HG02870 (cell line): Measurements from ENCODE around the gene IQGAP3.

Experiments
- ATAC-seq: cut with Tn5 transposase; IDR thresholded peaks from one replicate; pipeline ENCODE4 v1.9.1; 2021; ENCODE audit warnings: mild to moderate bottlenecking, moderate library complexity; ENCODE audit not compliant: unreplicated experiment

Gene IQGAP3

DNA sequence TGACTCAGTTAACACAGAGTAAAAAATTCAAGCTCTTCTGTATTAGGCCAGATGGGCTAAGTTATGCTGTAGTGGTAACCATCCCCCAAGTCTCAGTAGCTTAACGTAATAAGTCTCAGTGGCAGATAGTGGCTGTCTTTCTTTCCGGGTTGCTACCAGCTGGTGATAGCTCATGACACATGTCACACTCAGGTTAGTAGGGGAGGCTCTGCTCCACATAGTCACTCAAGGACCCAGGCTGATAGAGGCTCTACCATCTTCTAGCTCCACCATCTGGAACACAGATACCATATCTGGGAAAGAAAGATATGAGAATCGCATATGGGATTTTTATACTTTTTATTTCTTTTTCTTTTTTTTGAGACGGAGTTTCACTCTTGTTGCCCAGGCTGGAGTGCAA is 55.5 kb downstream of the IQGAP3 start:
- no peak for ATAC-seq

DNA sequence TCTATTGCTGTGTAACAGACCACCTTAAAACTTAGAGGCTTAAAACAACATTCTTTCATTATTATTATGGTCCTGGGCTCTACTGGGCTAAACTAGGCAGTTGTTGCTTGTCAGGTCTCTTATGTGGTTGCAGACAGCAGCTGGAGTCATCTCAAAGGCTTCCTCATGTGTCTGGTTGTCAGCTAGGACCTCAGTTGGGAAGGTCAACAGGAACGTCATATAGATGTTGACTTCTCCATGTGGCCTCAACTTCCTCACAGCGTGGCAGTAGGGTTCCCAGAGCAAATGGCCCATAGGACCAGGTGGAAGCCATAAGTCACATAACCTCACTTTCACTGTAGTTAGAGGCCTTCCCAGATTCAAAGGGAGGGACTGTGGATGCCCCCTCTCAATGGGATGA is 56.4 kb downstream of the IQGAP3 start:
- ATAC-seq, result no peak

DNA sequence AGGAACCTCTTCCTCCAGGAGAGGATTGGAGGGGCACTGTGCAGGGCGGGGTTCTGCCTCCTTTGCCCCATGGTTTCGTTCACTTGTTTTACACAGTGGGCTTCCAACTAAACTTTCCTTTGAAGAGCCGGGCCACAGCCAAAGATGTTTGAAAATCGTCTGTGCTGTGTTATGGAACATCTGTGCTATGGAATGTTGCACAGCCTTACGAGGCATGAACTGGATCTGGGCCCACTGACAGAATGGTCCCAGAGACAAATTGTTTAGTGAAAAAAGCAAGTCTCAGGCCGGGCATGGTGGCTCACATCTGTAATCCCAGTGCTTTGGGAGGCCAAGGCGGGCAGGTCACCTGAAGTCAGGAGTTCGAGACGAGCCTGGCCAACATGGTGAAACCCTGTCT is 59.2 kb downstream of the IQGAP3 start:
- no peak for ATAC-seq

DNA sequence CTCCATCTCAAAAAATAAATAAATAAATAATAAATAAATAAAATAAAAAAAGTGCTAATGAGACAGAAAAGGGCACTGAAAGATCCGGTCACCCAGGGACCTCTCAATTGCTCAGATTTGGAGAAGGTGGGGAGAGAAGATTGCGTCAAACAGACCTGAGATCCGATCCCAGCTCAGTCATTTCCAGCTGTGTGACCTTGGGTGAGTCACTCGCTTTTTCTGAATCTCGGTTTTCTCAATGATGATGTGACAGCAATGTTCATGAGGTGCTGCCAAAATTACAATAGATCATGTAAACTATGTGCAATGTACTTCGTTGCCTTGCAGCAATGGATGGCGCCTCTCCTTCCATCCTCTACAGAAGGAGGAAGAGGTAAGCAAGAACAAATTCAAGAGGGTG is 60.7 kb downstream of the IQGAP3 start:
- no peak for ATAC-seq

DNA sequence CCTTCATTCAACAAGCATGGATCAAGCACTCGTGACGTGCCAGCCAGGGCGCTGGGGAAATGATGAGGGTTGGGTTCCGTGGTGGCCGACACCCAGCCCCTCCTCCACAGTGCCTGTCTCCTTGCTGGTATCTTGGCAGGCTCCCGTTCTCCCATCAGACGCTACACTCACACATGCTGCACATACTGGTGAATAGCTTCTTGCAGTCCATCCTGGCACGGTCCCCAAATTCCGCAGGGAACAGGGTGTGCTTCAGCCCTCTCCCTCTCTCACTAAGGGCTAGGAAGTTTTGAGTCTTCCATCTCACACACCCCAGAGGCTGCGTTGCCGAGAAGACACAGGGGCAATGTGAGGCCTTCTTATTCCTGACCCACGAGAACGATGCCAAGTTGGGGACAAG is 61.7 kb downstream of the IQGAP3 start:
- ATAC-seq, result no peak

DNA sequence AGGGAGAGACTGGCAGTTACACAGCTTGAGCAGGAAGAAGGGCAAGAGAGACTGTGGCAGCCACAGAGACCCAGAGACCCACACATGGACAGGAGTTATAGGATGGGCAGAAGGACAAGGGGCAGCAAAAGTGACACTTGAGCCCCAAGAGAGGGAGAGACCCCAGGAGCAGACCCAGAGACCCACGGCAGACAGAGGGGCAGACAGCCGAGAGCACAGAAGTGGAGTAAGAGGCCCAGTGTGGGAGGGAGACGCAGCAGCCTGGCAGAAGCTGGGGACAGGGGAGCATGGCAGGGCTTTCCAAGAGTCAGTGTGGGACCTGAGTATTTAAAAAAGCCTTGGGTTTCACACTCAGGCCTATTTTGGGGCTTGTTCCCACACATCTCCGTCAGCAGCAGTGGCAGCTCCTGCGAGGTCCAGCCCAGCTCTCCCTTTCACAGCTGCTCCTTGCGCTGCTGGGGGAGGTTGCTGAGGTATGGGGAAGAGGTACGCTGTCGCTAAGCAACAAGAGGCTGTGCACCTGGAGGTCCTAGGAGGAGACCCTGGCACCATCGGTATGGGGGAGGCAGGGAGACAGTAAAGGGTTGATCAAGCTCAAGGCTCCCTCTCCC is 62.8 kb downstream of the IQGAP3 start:
- ATAC-seq, result no peak

DNA sequence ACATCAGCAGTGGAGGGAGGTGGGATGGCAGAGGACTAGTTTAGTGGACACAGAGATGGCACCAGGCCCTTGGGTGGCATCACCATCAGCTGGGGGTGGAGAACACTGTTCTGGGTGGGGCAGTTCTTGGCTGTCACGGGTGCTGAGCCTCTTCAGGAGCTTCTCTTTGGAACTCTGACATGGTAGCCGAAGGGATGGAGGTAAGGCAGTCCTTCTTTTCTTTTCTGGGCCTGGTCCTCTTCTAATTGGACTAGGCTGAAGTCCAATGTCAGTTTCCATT is 63.5 kb downstream of the IQGAP3 start:
- ATAC-seq, result no peak

DNA sequence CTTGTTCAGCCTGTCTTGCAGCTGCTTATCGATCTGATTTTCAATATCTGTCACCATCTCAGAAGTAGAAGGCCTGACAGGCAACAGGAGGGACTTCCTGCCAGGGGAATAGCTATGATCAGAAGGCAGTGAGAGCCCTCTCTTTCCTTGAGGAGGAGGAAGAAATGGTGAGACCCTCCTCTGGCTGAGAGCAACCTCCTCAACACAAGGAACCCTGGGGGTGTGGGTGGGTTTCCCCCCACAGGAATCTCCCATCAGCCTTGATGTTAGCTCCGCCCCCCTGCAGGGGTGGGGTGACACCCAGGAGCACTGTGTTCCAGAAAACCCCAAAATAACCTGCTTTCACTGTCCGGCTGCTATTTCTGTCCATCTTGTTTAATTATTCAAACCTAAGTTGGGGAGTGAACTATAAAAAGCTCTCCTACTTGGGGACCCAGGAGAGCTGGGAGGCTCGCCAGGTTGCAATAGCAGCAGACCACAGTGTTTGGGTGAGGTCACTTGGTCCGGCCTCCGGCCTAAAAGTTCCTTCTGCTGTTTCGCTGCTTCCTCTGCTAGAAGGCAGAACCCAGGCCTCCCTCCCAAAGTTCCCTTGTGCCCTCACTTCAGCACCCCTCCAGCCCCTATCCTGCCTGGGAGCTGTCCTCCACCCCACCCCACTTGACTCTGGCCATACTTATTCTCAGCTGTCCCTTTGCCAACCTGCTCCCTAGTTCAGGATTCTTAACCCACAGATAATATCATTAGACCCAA is 64.0 kb downstream of the IQGAP3 start:
- no peak for ATAC-seq

DNA sequence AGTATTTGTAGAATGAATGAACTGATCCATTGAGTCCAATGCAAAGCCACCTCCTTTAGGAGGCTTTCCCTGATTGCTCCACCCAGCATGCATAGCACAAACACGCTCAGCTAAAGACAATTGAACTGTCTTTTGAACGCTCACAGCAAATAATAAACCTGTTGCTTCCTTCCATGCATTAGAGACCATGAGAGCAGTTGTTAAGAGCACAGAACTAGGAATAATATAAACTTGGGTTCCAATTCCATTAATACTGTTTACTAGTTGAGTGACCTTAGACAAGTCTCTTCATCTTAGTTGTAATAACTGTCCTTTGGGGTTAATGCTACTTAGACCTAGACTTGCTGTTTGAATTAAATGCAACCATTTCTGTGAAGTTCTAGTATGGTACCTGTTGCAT is 65.9 kb downstream of the IQGAP3 start:
- ATAC-seq, result no peak

DNA sequence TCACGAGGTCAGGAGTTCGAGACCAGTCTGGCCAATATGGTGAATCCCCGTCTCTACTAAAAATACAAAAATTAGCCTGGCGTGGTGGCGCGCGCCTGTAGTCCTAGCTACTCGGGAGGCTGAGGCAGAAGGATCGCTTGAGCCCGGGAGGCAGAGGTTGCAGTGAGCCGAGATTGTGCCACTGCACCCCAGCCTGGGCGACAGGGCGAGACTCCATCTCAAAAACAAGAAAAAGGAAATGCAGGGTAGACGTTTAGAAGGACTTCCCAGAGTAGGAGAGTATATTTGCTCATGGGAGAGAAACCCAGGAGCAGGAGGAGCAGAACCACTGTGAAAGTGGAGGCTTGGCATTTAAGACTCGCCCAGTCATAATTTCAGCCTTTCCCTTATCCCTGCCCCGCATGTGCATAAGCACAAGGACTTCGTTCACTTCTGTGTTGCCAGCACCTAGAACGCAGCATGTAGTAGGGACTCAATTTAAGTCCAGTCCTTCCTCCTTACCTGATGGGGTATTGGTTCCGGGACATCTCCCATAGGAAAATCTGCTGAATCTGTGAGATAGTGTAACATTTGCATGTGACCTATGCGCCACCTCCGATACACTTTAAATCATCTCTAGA is 66.6 kb downstream of the IQGAP3 start:
- no peak for ATAC-seq

DNA sequence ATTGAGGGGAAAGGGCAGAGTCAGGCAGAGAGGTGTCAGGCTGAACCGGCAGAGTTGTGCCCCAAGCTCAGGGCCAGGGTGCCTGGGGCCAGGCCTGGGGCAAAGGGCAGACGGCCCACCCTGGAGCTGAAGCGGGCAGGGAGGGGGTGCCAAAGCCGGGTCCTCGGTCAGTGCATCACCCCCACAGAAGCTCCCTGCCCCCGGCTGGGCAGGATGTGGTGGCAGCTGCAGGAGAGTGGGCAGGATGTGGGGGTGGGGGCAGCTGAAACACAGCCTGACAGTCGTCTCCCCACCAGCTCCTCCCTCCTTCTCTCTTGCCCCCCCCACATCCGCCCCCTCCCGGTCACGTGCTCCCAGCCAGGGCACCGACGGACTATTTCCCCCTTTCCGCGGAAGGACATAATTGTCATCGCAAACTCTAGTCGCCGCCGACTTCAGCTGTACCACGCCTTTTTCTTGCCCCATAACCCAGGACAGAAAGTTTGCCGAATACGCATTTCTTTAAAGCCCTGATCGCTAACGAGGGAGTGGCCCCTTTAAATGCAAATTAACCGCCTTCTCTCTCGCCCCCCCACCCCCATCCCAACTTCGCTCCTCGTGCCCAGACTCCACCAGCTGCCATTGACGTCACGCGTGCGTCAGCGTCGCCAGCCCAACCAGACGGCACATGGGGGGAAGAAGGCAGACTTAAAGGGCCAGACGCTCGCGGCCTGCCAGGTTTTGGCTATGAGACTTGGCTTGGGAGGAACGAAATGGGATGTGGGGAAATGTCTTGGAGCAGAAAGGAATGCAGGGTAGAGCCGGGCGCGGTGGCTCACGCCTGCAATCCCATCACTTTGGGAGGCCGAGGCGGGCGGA is 67.3 kb downstream of the IQGAP3 start:
- ATAC-seq, result no peak

DNA sequence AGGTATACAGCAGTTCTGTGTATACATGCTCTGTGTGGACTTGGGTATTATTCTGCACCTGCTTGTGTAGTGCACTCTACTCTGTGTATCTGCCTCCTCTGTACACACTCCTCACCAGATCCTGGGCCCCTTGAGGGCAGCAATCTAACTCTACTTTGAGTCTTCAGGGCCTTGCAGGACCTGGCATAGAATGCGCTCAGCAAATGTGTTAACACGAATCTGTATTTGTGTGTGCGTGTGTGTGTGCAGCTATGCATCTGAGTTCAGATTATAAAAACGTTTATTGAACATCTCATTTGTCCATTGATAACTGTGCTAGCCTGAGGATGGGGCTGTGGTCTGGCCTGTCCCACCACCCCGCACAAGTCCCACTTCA is 67.9 kb downstream of the IQGAP3 start:
- no peak for ATAC-seq

DNA sequence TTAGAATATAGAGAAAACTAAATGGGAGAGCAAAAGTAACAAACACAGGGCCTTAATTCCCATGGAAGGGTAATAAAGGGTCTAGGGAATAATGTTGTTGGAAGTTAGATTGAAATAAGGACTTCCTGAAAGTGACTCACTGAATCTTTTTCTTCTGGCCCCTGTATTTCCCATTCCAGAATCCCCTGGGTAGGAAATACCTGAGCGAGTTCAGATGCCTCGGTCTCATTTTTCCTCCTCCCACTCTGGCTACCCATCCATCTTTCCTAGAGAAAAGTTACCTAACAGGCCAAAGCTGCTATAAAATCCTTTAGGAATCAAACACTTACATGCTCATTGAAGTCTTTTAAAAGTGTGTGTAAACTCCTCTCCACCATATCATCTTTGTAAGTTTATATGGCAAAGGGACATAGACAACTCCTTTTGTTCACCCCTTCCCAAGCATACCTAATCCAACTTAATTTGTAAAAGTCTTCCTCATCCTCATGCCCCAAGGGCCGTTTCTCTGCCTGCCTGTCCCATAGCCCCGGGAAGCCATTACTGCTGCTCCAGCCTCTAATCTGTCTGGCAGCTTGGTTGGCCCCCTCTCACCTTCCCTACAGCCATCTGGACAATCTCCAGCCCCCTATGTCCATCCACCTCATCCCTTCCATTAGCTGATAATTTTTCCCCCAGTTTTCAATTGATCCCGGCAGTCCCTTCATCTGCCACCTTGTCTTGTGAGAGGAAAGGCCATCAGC is 68.5 kb downstream of the IQGAP3 start:
- no peak for ATAC-seq

DNA sequence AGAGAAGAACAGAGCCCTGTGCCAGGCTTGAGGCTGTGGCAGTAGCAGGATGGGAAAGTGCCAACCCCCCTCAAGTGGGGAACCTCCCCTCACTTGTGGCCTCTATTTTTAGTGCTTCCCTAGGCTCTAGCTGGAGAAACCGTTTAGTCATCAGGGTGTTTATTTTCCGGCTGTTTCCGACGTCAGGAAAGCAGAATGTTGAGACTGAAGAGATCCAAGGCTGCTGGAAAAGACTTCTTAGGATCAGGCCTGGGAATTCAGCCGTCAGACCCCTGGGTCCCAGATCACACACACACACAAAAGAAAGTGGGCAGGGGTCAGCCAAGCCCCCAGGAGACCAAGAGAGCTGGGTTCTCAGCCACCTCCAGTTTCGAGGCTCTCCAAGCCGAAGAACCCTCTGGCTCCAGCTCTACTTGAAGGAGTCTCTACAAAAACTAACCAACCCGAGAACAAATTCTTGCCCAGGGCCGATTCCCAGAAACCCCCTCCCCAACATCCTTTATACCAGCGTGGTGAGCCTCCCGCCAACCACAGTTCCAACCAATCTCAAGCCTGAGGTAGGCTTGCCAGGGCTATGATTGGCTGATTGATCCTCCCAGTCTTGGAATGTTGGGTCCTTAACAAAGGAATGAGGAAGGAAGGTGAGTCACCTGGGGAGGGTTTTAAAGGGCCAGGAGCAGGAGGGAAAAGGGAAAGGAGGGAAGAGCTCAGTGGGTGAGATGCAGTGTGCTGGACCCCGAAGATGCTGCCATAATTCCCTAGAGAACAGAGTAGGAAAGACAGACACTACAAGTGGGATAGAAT is 69.3 kb downstream of the IQGAP3 start:
- ATAC-seq, result no peak

DNA sequence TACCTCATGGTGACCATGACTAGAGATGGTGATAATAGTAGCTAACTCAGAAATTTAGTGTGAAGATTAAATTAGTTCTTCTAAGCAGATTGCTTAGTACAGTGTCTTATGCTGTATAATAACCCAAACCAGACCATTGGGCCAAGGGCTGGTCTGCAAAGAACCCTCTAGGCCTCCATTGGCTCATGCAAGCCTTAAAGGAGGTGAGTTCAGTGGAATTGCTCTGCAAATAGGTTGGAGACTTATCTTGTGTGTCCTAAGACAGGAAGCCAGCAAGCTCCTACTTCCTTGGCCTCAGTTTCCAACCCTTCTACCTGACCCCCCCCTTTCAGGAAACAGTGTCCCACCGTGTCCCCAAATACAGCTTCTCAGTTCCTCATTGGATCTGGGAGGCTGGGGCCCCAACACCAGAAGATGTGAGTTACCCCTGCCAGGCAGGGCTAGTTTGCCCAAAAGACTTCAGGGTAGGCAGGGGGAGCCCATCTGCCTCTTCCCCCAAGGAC is 69.9 kb downstream of the IQGAP3 start:
- ATAC-seq, result no peak

DNA sequence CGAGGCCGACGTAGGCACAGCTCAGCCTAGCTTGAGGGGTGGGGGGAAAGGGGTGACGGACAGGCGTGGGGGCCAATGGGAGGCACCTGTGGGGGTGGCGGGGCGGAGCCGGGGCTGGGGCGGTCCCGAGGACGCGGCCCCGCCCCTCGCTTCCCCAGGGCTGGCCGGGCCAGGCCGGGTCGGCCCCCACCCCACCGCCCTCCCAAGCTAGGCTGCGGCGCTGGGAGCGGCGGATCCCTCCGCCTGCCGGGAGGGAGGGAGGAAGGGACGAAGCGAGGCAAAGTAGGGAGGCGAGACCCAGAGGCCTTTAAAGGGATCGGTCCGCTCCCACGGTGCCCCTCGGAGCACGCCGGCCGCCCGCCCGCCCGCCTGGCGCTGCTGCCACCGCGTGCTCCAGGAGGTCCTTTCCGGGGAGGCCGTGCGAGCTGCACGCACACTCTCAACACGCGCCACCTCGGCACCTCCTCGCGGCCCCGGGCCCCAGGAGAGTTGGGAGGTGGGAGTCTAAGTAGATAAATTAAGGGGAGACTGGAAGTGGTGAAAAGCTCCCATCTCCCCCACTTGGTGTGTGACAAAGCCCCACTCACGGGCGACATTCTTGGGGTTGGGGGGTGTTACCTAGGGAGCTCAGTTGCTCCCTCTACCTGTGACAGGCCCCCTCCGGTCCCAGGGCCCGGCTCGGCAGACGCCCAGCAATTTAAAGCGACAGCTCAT is 71.4 kb downstream of the IQGAP3 start:
- ATAC-seq, result peak; percentile 43

DNA sequence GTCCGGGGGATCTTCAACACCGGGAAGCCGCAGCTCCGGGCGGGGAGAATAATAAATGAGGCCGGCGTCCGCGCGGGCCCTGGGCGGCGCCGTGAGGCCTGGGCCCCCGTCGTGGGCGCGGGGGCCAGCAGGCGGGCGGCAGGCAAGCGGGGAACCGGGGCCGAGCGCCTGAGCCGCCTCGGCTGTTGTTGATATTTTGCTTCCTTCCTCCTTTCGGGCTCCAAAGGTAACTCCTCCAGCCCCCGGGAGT is 71.9 kb downstream of the IQGAP3 start, which contains the start of gene MEF2D:
TSS of gene MEF2D (minus strand) at position 233 of the 250 bp plus-strand sequence. CDS start 17,483 bp downstream, outside the sequence.
- ATAC-seq, result no peak

DNA sequence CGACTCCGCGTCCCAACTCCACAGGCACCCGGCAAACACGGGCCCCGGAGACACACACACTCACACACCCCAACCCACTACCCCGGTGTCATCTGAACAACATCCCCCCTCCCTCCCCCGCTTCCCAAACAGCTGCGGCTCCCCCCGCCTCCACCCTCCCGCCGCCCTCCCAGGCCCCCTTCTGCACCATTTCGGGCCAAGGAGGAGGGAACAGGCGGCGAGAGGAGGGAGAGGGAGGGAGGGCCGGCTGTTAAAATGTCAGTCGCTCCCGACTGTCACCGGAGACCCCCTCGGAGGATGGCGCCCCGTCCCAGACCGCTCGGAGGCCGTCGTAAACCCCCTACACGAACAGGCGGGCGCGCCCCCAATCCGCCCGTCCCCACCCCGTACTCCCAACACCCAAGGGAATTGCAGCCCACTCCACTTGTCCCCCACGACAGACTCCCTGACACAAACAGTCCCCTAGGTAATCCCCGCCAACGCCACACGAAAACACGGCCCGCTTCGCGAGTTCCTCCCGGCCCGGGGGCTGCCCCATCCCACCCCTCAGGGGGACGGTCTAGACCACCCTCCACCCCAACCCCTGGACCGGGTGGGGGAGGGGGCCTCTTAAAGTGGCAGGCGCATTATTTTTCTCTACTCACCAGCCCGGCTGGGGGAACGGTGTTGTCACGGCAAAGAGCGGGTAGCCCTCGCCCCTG is 72.4 kb downstream of the IQGAP3 start:
- no peak for ATAC-seq
